BE2C (cell line): ENCODE measurements around the gene ANO8.

Source experiments
- DNase-seq: peaks from one replicate; pipeline ENCODE4 v3.0.0-alpha.2; 2020
- H3K27me3 ChIP-seq: fragments of 250-450 bp; sonication (Bioruptor Pico); 2 replicates; pipeline ENCODE4 v1.5.1; 2020; ENCODE audit warnings: mild to moderate bottlenecking
- H3K36me3 ChIP-seq: fragments of 250-450 bp; sonication (Bioruptor Pico); 2 replicates; pipeline ENCODE4 v1.5.1; 2020; ENCODE audit warnings: mild to moderate bottlenecking
- H3K4me1 ChIP-seq: fragments of 250-450 bp; sonication (Bioruptor Pico); 2 replicates; pipeline ENCODE4 v1.5.1; 2020
- H3K4me3 ChIP-seq: 2 replicates; pipeline ENCODE4 v1.5.1; 2011; ENCODE audit warnings: low read depth, low read length
- H3K9me3 ChIP-seq: fragments of 250-450 bp; sonication (Bioruptor Pico); 2 replicates; pipeline ENCODE4 v1.5.1; 2020
- TF ChIP-seq, protein P1 (sequence below): IDR thresholded peaks from 2 replicates; pipeline ENCODE4 v1.5.1; 2012; ENCODE audit warnings: mild to moderate bottlenecking, low read depth, low read length

ANO8 gene

DNA sequence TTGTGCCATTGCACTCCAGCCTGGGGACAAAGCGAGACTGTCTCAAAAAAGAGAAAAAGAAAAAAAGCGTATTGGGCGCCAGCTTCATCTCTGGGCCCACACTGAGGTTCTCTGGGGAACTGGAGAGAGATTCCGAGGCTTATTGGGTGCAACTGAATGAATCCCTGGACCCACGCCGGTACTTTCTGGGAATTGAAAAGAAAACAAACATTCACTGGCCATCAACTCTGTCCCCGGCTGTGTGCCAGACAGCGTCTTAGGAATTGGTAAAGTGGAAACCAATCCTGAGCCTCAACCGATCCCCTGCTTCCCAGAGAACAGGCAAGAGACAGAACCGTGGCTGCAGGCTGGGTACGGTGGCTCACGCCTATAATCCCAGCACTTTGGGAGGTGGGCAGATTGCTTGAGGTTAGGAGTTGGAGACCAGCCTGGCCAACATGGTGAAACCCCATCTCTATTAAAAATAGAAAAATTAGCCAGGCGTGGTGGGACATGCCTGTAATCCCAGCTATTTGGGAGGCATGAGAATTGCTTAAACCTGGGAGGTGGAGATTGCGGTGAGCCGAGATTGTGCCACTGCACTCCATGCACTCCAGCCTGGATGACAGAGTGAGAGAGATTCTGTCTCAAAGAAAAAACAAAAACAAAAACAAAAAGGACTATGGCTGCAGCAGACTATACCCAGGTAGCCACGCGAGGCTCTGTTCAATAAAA, 8.6 kb downstream of the ANO8 start:
- Histone ChIP-seq H3K9me3 (no peaks in the 10 kb centered on the region), H3K36me3 (0 out of 2 replicates have a peak, but pooled peaks cover 8% of the 10 kb centered on the region), H3K27me3 (no peaks in the 10 kb centered on the region), H3K4me1 (no peaks in the 10 kb centered on the region), H3K4me3 (no peak overlapping the region)
- DNase-seq = no peak
- TF ChIP-seq, protein P1, sequence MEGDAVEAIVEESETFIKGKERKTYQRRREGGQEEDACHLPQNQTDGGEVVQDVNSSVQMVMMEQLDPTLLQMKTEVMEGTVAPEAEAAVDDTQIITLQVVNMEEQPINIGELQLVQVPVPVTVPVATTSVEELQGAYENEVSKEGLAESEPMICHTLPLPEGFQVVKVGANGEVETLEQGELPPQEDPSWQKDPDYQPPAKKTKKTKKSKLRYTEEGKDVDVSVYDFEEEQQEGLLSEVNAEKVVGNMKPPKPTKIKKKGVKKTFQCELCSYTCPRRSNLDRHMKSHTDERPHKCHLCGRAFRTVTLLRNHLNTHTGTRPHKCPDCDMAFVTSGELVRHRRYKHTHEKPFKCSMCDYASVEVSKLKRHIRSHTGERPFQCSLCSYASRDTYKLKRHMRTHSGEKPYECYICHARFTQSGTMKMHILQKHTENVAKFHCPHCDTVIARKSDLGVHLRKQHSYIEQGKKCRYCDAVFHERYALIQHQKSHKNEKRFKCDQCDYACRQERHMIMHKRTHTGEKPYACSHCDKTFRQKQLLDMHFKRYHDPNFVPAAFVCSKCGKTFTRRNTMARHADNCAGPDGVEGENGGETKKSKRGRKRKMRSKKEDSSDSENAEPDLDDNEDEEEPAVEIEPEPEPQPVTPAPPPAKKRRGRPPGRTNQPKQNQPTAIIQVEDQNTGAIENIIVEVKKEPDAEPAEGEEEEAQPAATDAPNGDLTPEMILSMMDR = no peak

- TF ChIP-seq, protein P1 = no peak
- H3K9me3 ChIP-seq = no peaks in the 10 kb centered on the region
- H3K4me1 ChIP-seq = no peaks in the 10 kb centered on the region
- no peak overlapping the region for H3K4me3 ChIP-seq
- H3K36me3 ChIP-seq = peaks cover 12% of the 10 kb centered on the region
- no peaks in the 10 kb centered on the region for H3K27me3 ChIP-seq
- no peak for DNase-seq
These were observed 9.5 kb downstream of the ANO8 start for GRCh38 chr19:17325133-17325532.

GRCh38 chr19:17324357-17325114, 10.1 kb downstream of the ANO8 start:
- TF ChIP-seq, protein P1 = no peak
- Histone ChIP-seq H3K27me3 (no peaks in the 10 kb centered on the region), H3K36me3 (peaks cover 13% of the 10 kb centered on the region), H3K9me3 (no peaks in the 10 kb centered on the region), H3K4me3 (no peak overlapping the region), H3K4me1 (no peaks in the 10 kb centered on the region)
- no peak for DNase-seq

DNA sequence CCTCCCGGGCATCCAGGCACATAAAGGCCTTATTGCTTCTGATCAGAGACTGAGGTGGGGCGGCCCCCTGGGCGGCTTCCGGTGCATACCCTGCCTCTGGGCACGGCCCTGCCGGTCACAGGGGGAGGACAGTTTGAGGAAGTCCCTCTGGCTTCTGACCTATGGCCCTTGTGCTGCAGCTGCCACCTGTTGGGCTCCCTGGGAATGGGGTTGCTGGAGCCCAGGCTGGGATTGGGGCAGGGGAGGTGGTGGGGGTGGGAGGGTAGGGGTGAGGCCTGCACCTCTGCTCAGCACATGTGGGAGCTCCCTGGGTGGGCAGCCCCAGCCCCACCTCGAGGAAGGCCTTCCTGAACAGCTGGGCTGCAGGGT, 10.7 kb downstream of the ANO8 start:
- TF ChIP-seq, protein P1 = no peak; the same call in 1 of the 2 replicates
- H3K27me3 ChIP-seq = no peaks in the 10 kb centered on the region
- no peak for DNase-seq
- H3K4me3 ChIP-seq = peak overlapping the region; percentile 28; the same call in 1 of the 2 replicates
- no peaks in the 10 kb centered on the region for H3K9me3 ChIP-seq
- H3K36me3 ChIP-seq = peaks cover 18% of the 10 kb centered on the region
- H3K4me1 ChIP-seq = no peaks in the 10 kb centered on the region

DNA sequence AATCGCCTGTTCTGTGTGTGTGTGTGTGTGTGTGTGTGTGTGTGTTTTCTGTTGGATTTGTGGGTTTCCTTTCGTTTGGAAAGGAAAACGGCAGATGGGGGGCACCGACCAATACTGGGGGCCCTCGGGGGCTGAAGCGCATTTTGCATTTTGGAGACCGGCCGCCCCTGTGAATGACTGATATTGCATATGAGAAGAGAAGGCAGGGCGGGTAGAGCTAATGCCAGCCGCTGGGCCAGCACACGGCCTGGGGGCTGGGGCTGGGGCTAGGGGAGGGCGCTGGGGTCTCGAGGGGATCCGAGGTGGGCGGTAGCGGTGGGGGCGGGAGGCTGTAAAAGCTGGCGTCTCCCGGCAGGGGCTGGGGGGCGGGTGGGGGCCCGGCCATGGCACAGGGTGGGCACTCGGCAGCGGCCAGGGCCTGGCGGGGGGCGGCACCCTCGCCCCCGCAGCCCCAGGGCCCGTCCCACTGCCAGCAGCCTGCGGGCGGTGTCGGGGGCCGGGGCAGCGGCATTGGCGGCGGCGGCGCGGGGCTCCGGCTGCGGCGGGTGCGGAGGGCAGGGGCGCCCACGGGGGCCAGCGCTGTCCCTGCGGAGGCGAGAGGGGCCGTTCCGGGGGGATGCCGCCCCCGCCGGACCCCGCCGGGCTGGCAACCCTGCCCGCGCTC, 11.2 kb downstream of the ANO8 start:
- H3K36me3 ChIP-seq = peaks cover 19% of the 10 kb centered on the region
- no peaks in the 10 kb centered on the region for H3K4me1 ChIP-seq
- no peaks in the 10 kb centered on the region for H3K27me3 ChIP-seq
- TF ChIP-seq, protein P1 = no peak
- peak overlapping the region; percentile 28; the same call in 1 of the 2 replicates for H3K4me3 ChIP-seq
- no peak for DNase-seq
- H3K9me3 ChIP-seq = no peaks in the 10 kb centered on the region
